Ascending aorta (tissue), 2 donors: Measurements from ENCODE around the gene MAEA. TPM values are rescaled to one million over a fixed set of nuclear protein-coding genes. Genes with fewer than 3 reads are reported as not detected.

Experiments
- DNase-seq, 2 donors: peaks; one replicate each; pipeline ENCODE4 v3.0.0-alpha.2; 2019; ENCODE audit warnings: low spot score in 2 of 2
- H3K27ac ChIP-seq, 2 donors: fragments of 200-600 bp; sonication (generic); one replicate each; pipeline ENCODE4 v1.5.1; 2016 to 2017; ENCODE audit warnings: mild to moderate bottlenecking in 1 of 2
- H3K27me3 ChIP-seq: fragments of 200-600 bp; sonication (generic); one replicate; pipeline ENCODE4 v1.5.1; 2017
- H3K36me3 ChIP-seq, 2 donors: fragments of 200-600 bp; sonication (generic); one replicate each; pipeline ENCODE4 v1.5.1; 2016
- H3K4me1 ChIP-seq, 2 donors: fragments of 200-600 bp; sonication (generic); one replicate each; pipeline ENCODE4 v1.5.1; 2016 to 2017; ENCODE audit warnings: mild to moderate bottlenecking in 1 of 2
- H3K4me3 ChIP-seq, 2 donors: fragments of 200-600 bp; sonication (generic); one replicate each; pipeline ENCODE4 v1.5.1; 2016 to 2017; ENCODE audit warnings: mild to moderate bottlenecking in 1 of 2
- H3K9me3 ChIP-seq, 2 donors: fragments of 200-600 bp; sonication (generic); one replicate each; pipeline ENCODE4 v1.5.1; 2016
- CTCF ChIP-seq, 3 experiments: fragments of 200-600 bp in 2 of 3; fragments of 450-650 bp in 1 of 3; sonication (generic) in 2 of 3; IDR thresholded peaks; one replicate each; pipeline ENCODE4 v1.5.1; 2016 to 2019; ENCODE audit warnings: antibody characterized with exemption in 3 of 3, mild to moderate bottlenecking in 1 of 3, moderate library complexity in 1 of 3
- intact Hi-C: fragments of 100-400 bp; cut with DNase I; formaldehyde crosslinking; loops from one replicate; pipeline ENCODE4 v1.15.1; 2023
- total RNA-seq: library from RNA; depleted of rRNA; stranded (reverse); fragments of >200 nt; gene quantifications from one replicate; pipeline ENCODE4 v1.1.0, GENCODE V29; 2016

MAEA gene
- total RNA-seq, 1 donor from 2014 or later, result 56.3 TPM

GRCh38 chr4:1245481-1246051 is 44.1 kb upstream of the MAEA start:
- no peaks in the 10 kb centered on the region for H3K27me3 ChIP-seq
- DNase-seq, result peak in 1 of 2 donors; percentile 61
- intact Hi-C loops, result loop anchor here (5.0 kb wide), 5 partner anchors 38 to 627 kb away; partner anchors contain the start of genes FGFRL1, LETM1, NSD2 and SLBP
- H3K4me3 ChIP-seq, result peak overlapping the region; percentile 13 to 90
- H3K9me3 ChIP-seq, result no peaks in the 10 kb centered on the region
- H3K4me1 ChIP-seq, result peaks cover 31 to 60% of the 10 kb centered on the region in 2 donors
- no peak for TF ChIP-seq CTCF (IDR thresholded peaks at IDR 0.05)
- H3K27ac ChIP-seq, result no peak overlapping the region
- peaks cover 11 to 13% of the 10 kb centered on the region in 2 donors for H3K36me3 ChIP-seq

- peaks cover 4 to 12% of the 10 kb centered on the region in 2 donors for H3K36me3 ChIP-seq
- peak overlapping the region in 1 of 2 donors; percentile 20 for H3K27ac ChIP-seq
- intact Hi-C loops, result loop anchor here (5.0 kb wide), 5 partner anchors 39 to 626 kb away; partner anchors contain the start of genes FGFRL1, LETM1, NSD2 and SLBP
- peaks cover 31 to 60% of the 10 kb centered on the region in 2 donors for H3K4me1 ChIP-seq
- peak overlapping the region in 1 of 2 donors; percentile 90 for H3K4me3 ChIP-seq
- DNase-seq, result peak in 1 of 2 donors; percentile 61
- H3K9me3 ChIP-seq, result no peaks in the 10 kb centered on the region
- TF ChIP-seq CTCF (IDR thresholded peaks at IDR 0.05), result no peak
- H3K27me3 ChIP-seq, result no peaks in the 10 kb centered on the region
Measured at GRCh38 chr4:1246111-1246881, 43.4 kb upstream of the MAEA start.

GRCh38 chr4:1246901-1247863 is 42.5 kb upstream of the MAEA start:
- intact Hi-C loops, result loop anchor here (1.0 to 5.0 kb wide), 6 partner anchors 40 to 625 kb away; partner anchors contain the start of genes FGFRL1, LETM1, NSD2 and SLBP
- TF ChIP-seq CTCF (IDR thresholded peaks at IDR 0.05), result no peak
- DNase-seq, result peak in 1 of 2 donors; percentile 65
- H3K4me3 ChIP-seq, result peak overlapping the region; percentile 79 to 90
- H3K4me1 ChIP-seq, result peaks cover 31 to 59% of the 10 kb centered on the region in 2 donors
- peak overlapping the region; percentile 93 to 99 for H3K27ac ChIP-seq
- peaks cover 0 to 4% of the 10 kb centered on the region in 2 donors for H3K9me3 ChIP-seq
- no peaks in the 10 kb centered on the region for H3K27me3 ChIP-seq
- peaks cover 0 to 10% of the 10 kb centered on the region in 2 donors for H3K36me3 ChIP-seq

GRCh38 chr4:1247864-1248244 is 41.8 kb upstream of the MAEA start:
- H3K36me3 ChIP-seq, result peaks cover 0 to 10% of the 10 kb centered on the region in 2 donors
- H3K4me3 ChIP-seq, result peak overlapping the region; percentile 79 to 90
- H3K27me3 ChIP-seq, result no peaks in the 10 kb centered on the region
- peaks cover 31 to 52% of the 10 kb centered on the region in 2 donors for H3K4me1 ChIP-seq
- H3K27ac ChIP-seq, result peak overlapping the region; percentile 93 to 99
- intact Hi-C loops, result loop anchor here (1.0 to 5.0 kb wide), 11 partner anchors 41 to 624 kb away; partner anchors contain the start of genes FGFRL1, LETM1, MAEA and NSD2
- no peak for TF ChIP-seq CTCF (IDR thresholded peaks at IDR 0.05)
- no peak for DNase-seq
- peaks cover 0 to 8% of the 10 kb centered on the region in 2 donors for H3K9me3 ChIP-seq
